GM12892 (cell line): Measurements from ENCODE around the gene GTF2F2.

Experiments
- POLR2A ChIP-seq: IDR thresholded peaks from 2 replicates; pipeline ENCODE4 v1.6.1; 2011; ENCODE audit warnings: low read depth, low read length, control low read depth
- POLR2AphosphoS5 ChIP-seq: IDR thresholded peaks from 2 replicates; pipeline ENCODE4 v1.6.1; 2011; ENCODE audit warnings: low read depth, low read length, control low read depth
- TAF1 ChIP-seq: IDR thresholded peaks from 2 replicates; pipeline ENCODE4 v1.6.1; 2011; ENCODE audit warnings: low read depth, mild to moderate bottlenecking, control low read depth, low read length, borderline replicate concordance

DNA sequence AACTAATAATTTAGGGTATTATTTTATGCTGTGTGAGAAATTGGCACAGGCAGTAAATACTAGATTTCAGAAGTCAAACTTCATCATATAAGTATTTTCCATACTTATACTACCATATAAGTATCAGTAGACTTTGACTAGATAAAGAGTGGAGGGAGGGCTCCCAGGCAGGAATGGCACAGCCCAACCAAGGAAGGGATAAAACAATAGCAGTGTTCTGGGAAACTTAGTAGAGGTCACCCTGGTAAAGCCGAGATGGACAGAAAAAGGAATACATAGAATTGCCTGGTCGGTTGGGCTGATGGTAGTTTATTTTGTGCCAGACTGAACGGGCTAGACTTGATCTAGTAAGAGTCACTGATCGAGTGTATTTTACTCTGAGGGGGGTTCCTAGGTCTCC, 100.1 kb downstream of the GTF2F2 start:
- TF ChIP-seq POLR2A = no peak
- TF ChIP-seq POLR2AphosphoS5 = no peak
- no peak for TF ChIP-seq TAF1
